ENCODE data around the gene KAT2A. TPM values are rescaled to one million over a fixed set of nuclear protein-coding genes. Genes with fewer than 3 reads are reported as not detected.

Gene KAT2A
- polyA plus RNA-seq, 3 donors: 1.9 to 68.7 (median 2.0) TPM

GRCh38 chr17:42090964-42091790 is 30.0 kb downstream of the KAT2A start:
- Histone ChIP-seq H3K4me1 (ENCODE audit: control insufficient read depth in 1 of 2, insufficient read depth in 2 of 2, low read length in 2 of 2) (no peaks in the 10 kb centered on the region), H3K27ac (ENCODE audit: low read depth in 1 of 2, low read length in 2 of 2) (no peak overlapping the region), H4K20me1 (ENCODE audit: insufficient read depth, low read length) (no peaks in the 10 kb centered on the region), H3K4me3 (replicated peaks in 1 of 3; ENCODE audit: low read depth in 2 of 3, low read length in 3 of 3) (no peak overlapping the region), H2AFZ (ENCODE audit: insufficient read depth, low read depth, low read length, poor library complexity, severe bottlenecking) (no peak overlapping the region), H3K4me2 (replicated peaks; ENCODE audit: extremely low read depth, low read length, poor library complexity, severe bottlenecking) (no peak overlapping the region), H3K9ac (ENCODE audit: insufficient read depth, low read length, poor library complexity, severe bottlenecking) (no peak overlapping the region), H3K36me3 (replicated peaks in 1 of 2; ENCODE audit: control insufficient read depth in 1 of 2, insufficient read depth in 2 of 2, low read length in 2 of 2) (no peaks in the 10 kb centered on the region), H3K27me3 (ENCODE audit: control insufficient read depth in 2 of 2, insufficient read depth in 2 of 2, low read length in 2 of 2) (no peaks in the 10 kb centered on the region), H3K79me2 (ENCODE audit: insufficient read depth, low read length) (no peaks in the 10 kb centered on the region), H3K9me3 (replicated peaks in 1 of 2; ENCODE audit: control insufficient read depth in 1 of 2, insufficient read depth in 1 of 2, low read length in 2 of 2) (no peaks in the 10 kb centered on the region)
- intact Hi-C loops (cut with micrococcal nuclease): no loop called here
- WGBS (ENCODE audit: insufficient coverage): 83% methylated on average over 6 of the region's 8 CpGs
- Mint-ChIP-seq H3K4me3 (no peak overlapping the region), H3K4me1 (no peaks in the 10 kb centered on the region), H3K9me3 (no peaks in the 10 kb centered on the region), H3K27ac (no peak overlapping the region), H3K36me3 (no peaks in the 10 kb centered on the region), H3K27me3 (ENCODE audit: low read depth in 3 of 3) (peaks cover 3 to 7% (median 7%) of the 10 kb centered on the region in 3 donors)
- no peak for DNase-seq
- TF ChIP-seq CTCF (IDR thresholded peaks at IDR 0.05): no peak

GRCh38 chr17:42088736-42089135 is 32.4 kb downstream of the KAT2A start:
- Mint-ChIP-seq H3K4me3 (no peak overlapping the region), H3K36me3 (no peaks in the 10 kb centered on the region), H3K27me3 (ENCODE audit: low read depth in 3 of 3) (peaks cover 5 to 7% (median 7%) of the 10 kb centered on the region in 3 donors), H3K27ac (no peak overlapping the region), H3K9me3 (no peaks in the 10 kb centered on the region), H3K4me1 (no peaks in the 10 kb centered on the region)
- no peaks in the 10 kb centered on the region for H3K79me2 ChIP-seq (ENCODE audit: insufficient read depth, low read length)
- intact Hi-C loops (cut with micrococcal nuclease): no loop called here
- WGBS (ENCODE audit: insufficient coverage): 98% methylated on average over 7 of the region's 8 CpGs
- no peak overlapping the region for H3K27ac ChIP-seq (ENCODE audit: low read depth in 1 of 2, low read length in 2 of 2)
- no peak overlapping the region for H3K4me3 ChIP-seq (replicated peaks in 1 of 3; ENCODE audit: low read depth in 2 of 3, low read length in 3 of 3)
- H3K9me3 ChIP-seq (replicated peaks in 1 of 2; ENCODE audit: control insufficient read depth in 1 of 2, insufficient read depth in 1 of 2, low read length in 2 of 2): no peaks in the 10 kb centered on the region
- H3K36me3 ChIP-seq (replicated peaks in 1 of 2; ENCODE audit: control insufficient read depth in 1 of 2, insufficient read depth in 2 of 2, low read length in 2 of 2): no peaks in the 10 kb centered on the region
- no peak for TF ChIP-seq CTCF (IDR thresholded peaks at IDR 0.05)
- no peak overlapping the region for H3K4me2 ChIP-seq (replicated peaks; ENCODE audit: extremely low read depth, low read length, poor library complexity, severe bottlenecking)
- no peaks in the 10 kb centered on the region for H3K4me1 ChIP-seq (ENCODE audit: control insufficient read depth in 1 of 2, insufficient read depth in 2 of 2, low read length in 2 of 2)
- no peak overlapping the region for H3K9ac ChIP-seq (ENCODE audit: insufficient read depth, low read length, poor library complexity, severe bottlenecking)
- no peaks in the 10 kb centered on the region for H3K27me3 ChIP-seq (ENCODE audit: control insufficient read depth in 2 of 2, insufficient read depth in 2 of 2, low read length in 2 of 2)
- no peak overlapping the region for H2AFZ ChIP-seq (ENCODE audit: insufficient read depth, low read depth, low read length, poor library complexity, severe bottlenecking)
- no peaks in the 10 kb centered on the region for H4K20me1 ChIP-seq (ENCODE audit: insufficient read depth, low read length)
- no peak for DNase-seq

All from CD14-positive monocyte (primary cell).